NT2/D1 (cell line): ENCODE results near the gene BEST4.

Experiments used
- DNase-seq: peaks from one replicate; pipeline ENCODE4 v3.0.0-alpha.2; 2011; ENCODE audit warnings: low read depth, low spot score
- H3K27me3 ChIP-seq: 2 replicates; pipeline ENCODE4 v1.6.0; 2011; ENCODE audit warnings: mild to moderate bottlenecking; ENCODE audit not compliant: insufficient read length, insufficient read depth
- H3K36me3 ChIP-seq: 2 replicates; pipeline ENCODE4 v1.6.1; 2011; ENCODE audit warnings: mild to moderate bottlenecking, low read length, mixed read lengths; ENCODE audit not compliant: insufficient read depth, insufficient read length
- H3K4me1 ChIP-seq: 2 replicates; pipeline ENCODE4 v1.5.1; 2011; ENCODE audit not compliant: insufficient read depth, insufficient read length
- H3K4me3 ChIP-seq: 2 replicates; pipeline ENCODE4 v1.5.1; 2011; ENCODE audit warnings: low read depth; ENCODE audit not compliant: insufficient read length
- H3K9ac ChIP-seq: 2 replicates; pipeline ENCODE4 v1.6.0; 2011; ENCODE audit warnings: low read depth; ENCODE audit not compliant: insufficient read length
- H3K9me3 ChIP-seq: 2 replicates; pipeline ENCODE4 v1.5.1; 2011; ENCODE audit warnings: mild to moderate bottlenecking, low read length; ENCODE audit not compliant: insufficient read depth
- SUZ12 ChIP-seq: IDR thresholded peaks from 2 replicates; pipeline ENCODE4 v1.6.1; 2011; ENCODE audit not compliant: insufficient read length, insufficient read depth; ENCODE audit errors: extremely low read depth
- YY1 ChIP-seq: IDR thresholded peaks from 2 replicates; pipeline ENCODE4 v1.6.1; 2011; ENCODE audit not compliant: insufficient read length, insufficient read depth
- ZNF274 ChIP-seq: IDR thresholded peaks from 2 replicates; pipeline ENCODE4 v1.6.1; 2011; ENCODE audit warnings: mild to moderate bottlenecking, low read depth, low read length

The BEST4 gene

DNA sequence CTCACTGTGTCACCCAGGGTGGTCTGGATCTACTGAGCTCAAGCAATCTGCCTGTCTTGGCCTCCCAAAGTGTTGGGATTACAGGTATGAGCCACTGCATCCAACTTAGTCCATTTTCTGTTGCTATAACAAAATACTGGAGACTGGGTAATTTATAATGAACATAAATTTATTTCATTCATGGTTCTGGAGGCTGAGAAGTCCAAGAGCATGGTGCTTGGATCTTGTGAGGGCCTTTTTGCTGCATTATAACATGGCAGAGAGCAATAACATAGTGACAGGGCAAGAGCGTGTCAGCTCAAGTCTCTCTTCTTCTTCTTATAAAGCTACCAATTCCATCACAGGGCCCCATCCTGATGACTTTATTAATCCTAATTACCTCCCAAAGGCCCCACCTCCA, 52.0 kb downstream of the BEST4 start:
- H3K27me3 ChIP-seq = no peaks in the 10 kb centered on the region
- peaks cover 8% of the 10 kb centered on the region; the same call in 1 of the 2 replicates for H3K9me3 ChIP-seq
- H3K4me3 ChIP-seq = no peak overlapping the region
- H3K9ac ChIP-seq = no peak overlapping the region
- H3K36me3 ChIP-seq = peaks cover 4% of the 10 kb centered on the region
- TF ChIP-seq YY1 (no peak), SUZ12 (no peak), ZNF274 (no peak)
- peaks cover 6% of the 10 kb centered on the region for H3K4me1 ChIP-seq
- DNase-seq = no peak

DNA sequence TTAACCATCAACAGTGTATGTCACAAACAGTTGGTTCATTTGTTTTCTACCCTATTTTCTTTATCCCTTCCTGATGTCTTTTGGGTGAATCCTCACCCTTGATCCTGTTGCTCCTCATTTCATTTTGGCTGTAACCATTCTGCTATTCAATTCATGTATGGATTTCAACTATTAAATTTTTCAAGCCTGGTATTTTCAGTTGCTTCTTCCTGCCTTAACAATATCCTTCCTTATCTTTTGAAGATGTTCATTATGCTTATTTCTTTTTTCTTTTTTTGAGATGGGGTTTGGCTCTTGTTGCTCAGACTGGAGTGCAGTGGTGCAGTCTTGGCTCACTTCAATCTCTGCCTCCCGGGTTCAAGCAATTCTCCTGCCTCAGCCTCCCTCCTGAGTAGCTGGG, 54.2 kb downstream of the BEST4 start:
- Histone ChIP-seq H3K4me3 (no peak overlapping the region), H3K27me3 (no peaks in the 10 kb centered on the region), H3K9ac (no peak overlapping the region), H3K9me3 (peaks cover 8% of the 10 kb centered on the region; the same call in 1 of the 2 replicates), H3K36me3 (no peaks in the 10 kb centered on the region), H3K4me1 (peaks cover 4% of the 10 kb centered on the region)
- TF ChIP-seq YY1 (no peak), ZNF274 (no peak), SUZ12 (no peak)
- DNase-seq = no peak
